K562 (cell line): Measurements from ENCODE around the gene SEC22C. TPM values are rescaled to one million over a fixed set of nuclear protein-coding genes. Genes with fewer than 3 reads are reported as not detected.
A peak's percentile ranks its signal among the peaks of the same experiment; 100 is the strongest.

Experiments used
- DDX20 ChIP-seq: fragments of 450-650 bp; IDR thresholded peaks from 2 replicates; pipeline ENCODE4 v1.6.1; 2016; ENCODE audit warnings: missing genetic modification characterization, low read depth, mild to moderate bottlenecking, missing compliant biosample characterization, moderate library complexity
- HNRNPH1 ChIP-seq: fragments of 200-400 bp; formaldehyde crosslinking; optimal IDR thresholded peaks from 2 replicates; pipeline ENCODE3; 2017; ENCODE audit warnings: low read depth, mild to moderate bottlenecking, low read length, moderate library complexity
- PHB ChIP-seq: fragments of 250-450 bp; sonication (Bioruptor Pico); IDR thresholded peaks from 2 replicates; pipeline ENCODE4 v1.5.0; 2021
- PTRF ChIP-seq: fragments of 450-650 bp; IDR thresholded peaks from 2 replicates; pipeline ENCODE4 v1.6.1; 2016; ENCODE audit warnings: mild to moderate bottlenecking, missing genetic modification characterization, missing compliant biosample characterization
- U2AF1 ChIP-seq: fragments of 200-400 bp; formaldehyde crosslinking; optimal IDR thresholded peaks from 2 replicates; pipeline ENCODE3; 2017; ENCODE audit warnings: mild to moderate bottlenecking, low read depth, low read length, moderate library complexity
- ZNF431 ChIP-seq: sonication (generic); formaldehyde crosslinking; IDR thresholded peaks from 2 replicates; pipeline ENCODE4 v1.8.0; 2022; ENCODE audit warnings: mild to moderate bottlenecking, missing genetic modification reagents
- ZNF444 ChIP-seq: fragments of 250-450 bp; sonication (Bioruptor Pico); IDR thresholded peaks from 2 replicates; pipeline ENCODE4 v1.4.0; 2020; ENCODE audit warnings: mild to moderate bottlenecking, moderate library complexity
- ZNF584 ChIP-seq: fragments of 200-800 bp; sonication (Bioruptor generic); IDR thresholded peaks from 2 replicates; pipeline ENCODE4 v1.6.1; 2016; ENCODE audit warnings: low read depth, mild to moderate bottlenecking, missing genetic modification characterization, missing compliant biosample characterization
- polyA plus RNA-seq, 8 experiments: library from polyadenylated mRNA; depleted of rRNA in 4 of 8; stranded (reverse) in 5 of 8; unstranded in 3 of 8; fragments of >200 nt; fragmentation: Nextera tagmentation in 2 of 8; fragmentation: Illumina TruSeq in 1 of 8; extraction: Ambion mirVana in 2 of 8; extraction: Trizol in 1 of 8; gene quantifications; 2 replicates each; pipeline versions ENCODE4 v1.2.1 to v1.2.3, GENCODE V29; 2011 to 2014; ENCODE audit warnings: inconsistent platforms in 1 of 8, missing spikeins in 1 of 8
- total RNA-seq, 7 experiments: library from RNA; depleted of rRNA in 6 of 7; stranded (reverse); fragments of >200 nt in 6 of 7; fragmentation: Illumina TruSeq in 2 of 7; extraction: Trizol in 2 of 7; gene quantifications; 2 replicates each; pipeline versions ENCODE4 v1.2.1 to v1.2.3, GENCODE V29; 2011 to 2021; ENCODE audit warnings: low replicate concordance in 1 of 7
- TF ChIP-seq, protein P1 (sequence below): fragments of 450-650 bp; IDR thresholded peaks from 2 replicates; pipeline ENCODE4 v1.6.1; 2016; ENCODE audit warnings: mild to moderate bottlenecking, moderate library complexity
- TF ChIP-seq, protein P2 (sequence below), 2 experiments: fragments of 450-650 bp in 1 of 2; IDR thresholded peaks; 2 replicates each; pipeline ENCODE4 v1.6.1; 2011 to 2017; ENCODE audit warnings: low read depth in 2 of 2, antibody characterized with exemption in 1 of 2, borderline replicate concordance in 1 of 2, low read length in 1 of 2, mild to moderate bottlenecking in 1 of 2, mixed read lengths in 1 of 2; ENCODE audit not compliant: control insufficient read depth in 1 of 2

SEC22C gene
- total and polyA plus RNA-seq, 9 of the 15 experiments (the other 6 are each of a cell fraction or from before 2014, with no cell fraction given): 35.6 to 68.4 (median 50.7) TPM

DNA sequence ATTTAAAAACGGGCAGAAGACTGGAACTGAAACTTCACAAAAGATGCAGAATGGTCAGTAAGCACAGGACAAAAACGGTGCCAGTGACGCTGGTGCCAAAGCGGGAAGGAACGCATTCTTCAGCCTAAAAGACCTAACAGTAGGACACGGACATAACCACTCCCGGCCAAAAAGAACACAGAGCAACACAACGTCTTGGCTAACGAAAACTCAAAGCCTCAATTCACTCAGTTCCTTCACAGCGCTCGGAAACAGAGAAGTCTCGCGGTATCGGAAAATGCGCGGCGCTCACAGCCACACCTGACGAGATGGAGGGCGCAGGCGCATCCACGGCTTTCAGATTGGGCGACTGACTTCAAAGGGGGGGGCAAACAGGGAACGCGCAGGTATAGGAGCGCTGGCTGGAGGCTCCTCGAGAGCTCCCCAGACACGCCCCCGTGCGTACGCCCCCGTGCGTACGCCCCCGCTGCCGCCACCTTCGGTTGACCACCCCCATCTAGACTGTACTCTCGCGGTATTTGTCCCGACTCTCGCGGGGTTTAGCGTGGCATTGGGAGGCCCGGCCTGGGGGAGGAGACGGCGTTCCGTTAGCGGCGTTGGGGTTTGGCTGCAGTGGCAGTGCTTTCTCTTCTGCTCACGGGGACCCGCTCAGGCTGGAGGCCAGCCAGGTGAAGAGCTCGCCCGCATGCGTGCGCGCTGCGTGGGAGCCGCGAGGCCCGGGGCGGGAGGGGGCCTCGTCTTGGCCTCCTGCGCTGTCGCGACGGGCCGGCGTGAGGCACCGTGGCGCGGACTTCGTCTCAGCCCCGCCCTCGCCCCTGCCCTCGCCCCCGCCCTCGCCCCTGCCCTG, 18.6 kb upstream of the SEC22C start, which contains the start of gene NKTR (continued):
- TF ChIP-seq, protein P1, sequence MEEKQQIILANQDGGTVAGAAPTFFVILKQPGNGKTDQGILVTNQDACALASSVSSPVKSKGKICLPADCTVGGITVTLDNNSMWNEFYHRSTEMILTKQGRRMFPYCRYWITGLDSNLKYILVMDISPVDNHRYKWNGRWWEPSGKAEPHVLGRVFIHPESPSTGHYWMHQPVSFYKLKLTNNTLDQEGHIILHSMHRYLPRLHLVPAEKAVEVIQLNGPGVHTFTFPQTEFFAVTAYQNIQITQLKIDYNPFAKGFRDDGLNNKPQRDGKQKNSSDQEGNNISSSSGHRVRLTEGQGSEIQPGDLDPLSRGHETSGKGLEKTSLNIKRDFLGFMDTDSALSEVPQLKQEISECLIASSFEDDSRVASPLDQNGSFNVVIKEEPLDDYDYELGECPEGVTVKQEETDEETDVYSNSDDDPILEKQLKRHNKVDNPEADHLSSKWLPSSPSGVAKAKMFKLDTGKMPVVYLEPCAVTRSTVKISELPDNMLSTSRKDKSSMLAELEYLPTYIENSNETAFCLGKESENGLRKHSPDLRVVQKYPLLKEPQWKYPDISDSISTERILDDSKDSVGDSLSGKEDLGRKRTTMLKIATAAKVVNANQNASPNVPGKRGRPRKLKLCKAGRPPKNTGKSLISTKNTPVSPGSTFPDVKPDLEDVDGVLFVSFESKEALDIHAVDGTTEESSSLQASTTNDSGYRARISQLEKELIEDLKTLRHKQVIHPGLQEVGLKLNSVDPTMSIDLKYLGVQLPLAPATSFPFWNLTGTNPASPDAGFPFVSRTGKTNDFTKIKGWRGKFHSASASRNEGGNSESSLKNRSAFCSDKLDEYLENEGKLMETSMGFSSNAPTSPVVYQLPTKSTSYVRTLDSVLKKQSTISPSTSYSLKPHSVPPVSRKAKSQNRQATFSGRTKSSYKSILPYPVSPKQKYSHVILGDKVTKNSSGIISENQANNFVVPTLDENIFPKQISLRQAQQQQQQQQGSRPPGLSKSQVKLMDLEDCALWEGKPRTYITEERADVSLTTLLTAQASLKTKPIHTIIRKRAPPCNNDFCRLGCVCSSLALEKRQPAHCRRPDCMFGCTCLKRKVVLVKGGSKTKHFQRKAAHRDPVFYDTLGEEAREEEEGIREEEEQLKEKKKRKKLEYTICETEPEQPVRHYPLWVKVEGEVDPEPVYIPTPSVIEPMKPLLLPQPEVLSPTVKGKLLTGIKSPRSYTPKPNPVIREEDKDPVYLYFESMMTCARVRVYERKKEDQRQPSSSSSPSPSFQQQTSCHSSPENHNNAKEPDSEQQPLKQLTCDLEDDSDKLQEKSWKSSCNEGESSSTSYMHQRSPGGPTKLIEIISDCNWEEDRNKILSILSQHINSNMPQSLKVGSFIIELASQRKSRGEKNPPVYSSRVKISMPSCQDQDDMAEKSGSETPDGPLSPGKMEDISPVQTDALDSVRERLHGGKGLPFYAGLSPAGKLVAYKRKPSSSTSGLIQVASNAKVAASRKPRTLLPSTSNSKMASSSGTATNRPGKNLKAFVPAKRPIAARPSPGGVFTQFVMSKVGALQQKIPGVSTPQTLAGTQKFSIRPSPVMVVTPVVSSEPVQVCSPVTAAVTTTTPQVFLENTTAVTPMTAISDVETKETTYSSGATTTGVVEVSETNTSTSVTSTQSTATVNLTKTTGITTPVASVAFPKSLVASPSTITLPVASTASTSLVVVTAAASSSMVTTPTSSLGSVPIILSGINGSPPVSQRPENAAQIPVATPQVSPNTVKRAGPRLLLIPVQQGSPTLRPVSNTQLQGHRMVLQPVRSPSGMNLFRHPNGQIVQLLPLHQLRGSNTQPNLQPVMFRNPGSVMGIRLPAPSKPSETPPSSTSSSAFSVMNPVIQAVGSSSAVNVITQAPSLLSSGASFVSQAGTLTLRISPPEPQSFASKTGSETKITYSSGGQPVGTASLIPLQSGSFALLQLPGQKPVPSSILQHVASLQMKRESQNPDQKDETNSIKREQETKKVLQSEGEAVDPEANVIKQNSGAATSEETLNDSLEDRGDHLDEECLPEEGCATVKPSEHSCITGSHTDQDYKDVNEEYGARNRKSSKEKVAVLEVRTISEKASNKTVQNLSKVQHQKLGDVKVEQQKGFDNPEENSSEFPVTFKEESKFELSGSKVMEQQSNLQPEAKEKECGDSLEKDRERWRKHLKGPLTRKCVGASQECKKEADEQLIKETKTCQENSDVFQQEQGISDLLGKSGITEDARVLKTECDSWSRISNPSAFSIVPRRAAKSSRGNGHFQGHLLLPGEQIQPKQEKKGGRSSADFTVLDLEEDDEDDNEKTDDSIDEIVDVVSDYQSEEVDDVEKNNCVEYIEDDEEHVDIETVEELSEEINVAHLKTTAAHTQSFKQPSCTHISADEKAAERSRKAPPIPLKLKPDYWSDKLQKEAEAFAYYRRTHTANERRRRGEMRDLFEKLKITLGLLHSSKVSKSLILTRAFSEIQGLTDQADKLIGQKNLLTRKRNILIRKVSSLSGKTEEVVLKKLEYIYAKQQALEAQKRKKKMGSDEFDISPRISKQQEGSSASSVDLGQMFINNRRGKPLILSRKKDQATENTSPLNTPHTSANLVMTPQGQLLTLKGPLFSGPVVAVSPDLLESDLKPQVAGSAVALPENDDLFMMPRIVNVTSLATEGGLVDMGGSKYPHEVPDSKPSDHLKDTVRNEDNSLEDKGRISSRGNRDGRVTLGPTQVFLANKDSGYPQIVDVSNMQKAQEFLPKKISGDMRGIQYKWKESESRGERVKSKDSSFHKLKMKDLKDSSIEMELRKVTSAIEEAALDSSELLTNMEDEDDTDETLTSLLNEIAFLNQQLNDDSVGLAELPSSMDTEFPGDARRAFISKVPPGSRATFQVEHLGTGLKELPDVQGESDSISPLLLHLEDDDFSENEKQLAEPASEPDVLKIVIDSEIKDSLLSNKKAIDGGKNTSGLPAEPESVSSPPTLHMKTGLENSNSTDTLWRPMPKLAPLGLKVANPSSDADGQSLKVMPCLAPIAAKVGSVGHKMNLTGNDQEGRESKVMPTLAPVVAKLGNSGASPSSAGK: peak; percentile 81
- TF ChIP-seq HNRNPH1: no peak
- no peak for TF ChIP-seq PTRF (tag)
- no peak for TF ChIP-seq DDX20 (tag)
- TF ChIP-seq, protein P2, sequence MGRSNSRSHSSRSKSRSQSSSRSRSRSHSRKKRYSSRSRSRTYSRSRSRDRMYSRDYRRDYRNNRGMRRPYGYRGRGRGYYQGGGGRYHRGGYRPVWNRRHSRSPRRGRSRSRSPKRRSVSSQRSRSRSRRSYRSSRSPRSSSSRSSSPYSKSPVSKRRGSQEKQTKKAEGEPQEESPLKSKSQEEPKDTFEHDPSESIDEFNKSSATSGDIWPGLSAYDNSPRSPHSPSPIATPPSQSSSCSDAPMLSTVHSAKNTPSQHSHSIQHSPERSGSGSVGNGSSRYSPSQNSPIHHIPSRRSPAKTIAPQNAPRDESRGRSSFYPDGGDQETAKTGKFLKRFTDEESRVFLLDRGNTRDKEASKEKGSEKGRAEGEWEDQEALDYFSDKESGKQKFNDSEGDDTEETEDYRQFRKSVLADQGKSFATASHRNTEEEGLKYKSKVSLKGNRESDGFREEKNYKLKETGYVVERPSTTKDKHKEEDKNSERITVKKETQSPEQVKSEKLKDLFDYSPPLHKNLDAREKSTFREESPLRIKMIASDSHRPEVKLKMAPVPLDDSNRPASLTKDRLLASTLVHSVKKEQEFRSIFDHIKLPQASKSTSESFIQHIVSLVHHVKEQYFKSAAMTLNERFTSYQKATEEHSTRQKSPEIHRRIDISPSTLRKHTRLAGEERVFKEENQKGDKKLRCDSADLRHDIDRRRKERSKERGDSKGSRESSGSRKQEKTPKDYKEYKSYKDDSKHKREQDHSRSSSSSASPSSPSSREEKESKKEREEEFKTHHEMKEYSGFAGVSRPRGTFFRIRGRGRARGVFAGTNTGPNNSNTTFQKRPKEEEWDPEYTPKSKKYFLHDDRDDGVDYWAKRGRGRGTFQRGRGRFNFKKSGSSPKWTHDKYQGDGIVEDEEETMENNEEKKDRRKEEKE (IDR thresholded peaks at IDR 0.05; ENCODE audit: borderline replicate concordance in 1 of 2, control insufficient read depth in 1 of 2, low read depth in 2 of 2, low read length in 1 of 2): no peak
- no peak for TF ChIP-seq ZNF444 (CRISPR knock-in tag)
- peak; percentile 50; the same call in 1 of the 2 replicates for TF ChIP-seq ZNF431 (CRISPR knock-in tag)
- TF ChIP-seq ZNF584: no peak
- no peak for TF ChIP-seq U2AF1
- TF ChIP-seq PHB: no peak
